Activated naive CD8-positive, alpha-beta T cell treated with anti-CD3 and anti-CD28 coated beads, Interleukin-2, amount 50 U/mL, for 24 hours (primary cell): Measurements from ENCODE around the gene MAZ.
A peak's percentile ranks its signal among the peaks of the same experiment; 100 is the strongest.

ENCODE experiments used
- ATAC-seq: fragments of 150-1000 bp; cut with Tn5 transposase; one replicate; pipeline ENCODE4 v1.10.0; 2021
- DNase-seq: peaks from one replicate; pipeline ENCODE4 v3.0.0; 2021
- H3K27ac Mint-ChIP-seq: one replicate; pipeline ENCODE4 v1.8.0; 2021; ENCODE audit warnings: mild to moderate bottlenecking, mixed read lengths
- H3K27me3 Mint-ChIP-seq: one replicate; pipeline ENCODE4 v1.8.0; 2021; ENCODE audit warnings: mixed read lengths
- H3K36me3 Mint-ChIP-seq: one replicate; pipeline ENCODE4 v1.8.0; 2021; ENCODE audit warnings: low read depth, mixed read lengths
- H3K4me1 Mint-ChIP-seq: one replicate; pipeline ENCODE4 v1.8.0; 2021; ENCODE audit warnings: mixed read lengths
- H3K4me3 Mint-ChIP-seq: one replicate; pipeline ENCODE4 v1.8.0; 2021; ENCODE audit warnings: mild to moderate bottlenecking, moderate library complexity, mixed read lengths
- H3K9me3 Mint-ChIP-seq: one replicate; pipeline ENCODE4 v1.8.0; 2021; ENCODE audit warnings: mixed read lengths

Gene MAZ

DNA sequence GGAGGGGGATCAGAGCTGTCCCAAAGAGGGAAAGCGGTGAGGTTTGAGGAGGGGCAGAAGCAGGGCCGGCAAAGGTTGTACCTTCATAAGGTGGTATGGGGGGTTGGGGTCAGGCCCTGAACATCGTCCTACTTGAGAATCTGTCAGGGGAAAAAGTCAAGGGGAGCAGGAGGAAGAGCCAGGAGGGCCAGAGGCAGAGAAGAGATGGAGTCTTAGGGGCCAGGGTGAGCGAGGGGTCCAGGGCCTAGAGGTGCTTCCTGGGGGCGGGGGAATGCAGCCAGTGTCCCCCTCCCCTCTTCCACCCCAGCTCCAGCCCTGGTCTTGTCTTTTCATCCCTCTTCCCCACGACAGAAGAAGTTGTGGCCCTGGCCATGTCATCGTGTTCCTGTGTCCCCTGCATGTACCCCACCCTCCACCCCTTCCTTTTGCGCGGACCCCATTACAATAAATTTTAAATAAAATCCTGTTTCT, 4.4 kb downstream of the MAZ start:
- ATAC-seq = no peak
- peaks cover 6% of the 10 kb centered on the region for H3K27me3 Mint-ChIP-seq

DNA sequence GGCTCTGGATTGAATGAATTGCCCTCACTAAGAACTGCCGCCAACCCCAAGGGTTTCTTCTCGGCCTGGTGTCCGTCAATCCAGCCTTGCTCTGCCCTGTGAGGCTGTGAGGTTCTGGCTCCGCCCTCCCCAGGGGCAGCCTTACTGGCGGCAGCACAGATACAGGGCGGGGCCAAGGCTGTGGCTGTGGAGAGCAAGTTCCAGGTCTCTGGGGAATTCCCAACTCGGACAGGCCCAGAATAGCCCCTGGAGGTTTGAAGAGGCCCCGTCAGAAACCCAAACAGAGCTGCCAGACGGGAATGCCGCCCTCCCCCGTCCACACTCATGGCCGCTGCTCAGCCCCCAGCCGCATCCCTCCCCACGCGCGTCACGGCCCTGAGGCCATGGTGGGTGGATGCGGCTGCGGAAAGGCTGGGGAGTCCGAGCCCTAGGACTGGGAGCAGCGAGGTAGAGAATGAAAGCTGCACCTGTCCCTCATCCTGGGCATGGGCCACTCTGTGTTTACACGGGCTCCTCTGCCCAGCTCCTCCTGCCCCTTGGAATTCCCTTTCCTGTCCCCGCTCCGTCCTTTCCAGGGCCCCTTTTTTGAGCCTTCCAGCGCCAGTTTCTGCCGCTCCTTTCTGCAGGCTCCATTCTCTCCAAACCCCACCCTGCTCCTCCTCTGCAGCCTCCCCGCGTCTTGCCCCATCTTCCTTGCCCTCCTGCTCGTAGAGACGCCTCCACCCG, 5.0 kb downstream of the MAZ start:
- Mint-ChIP-seq H3K9me3 (no peaks in the 10 kb centered on the region), H3K36me3 (peaks cover 35% of the 10 kb centered on the region), H3K4me3 (peak overlapping the region; percentile 97), H3K4me1 (peaks cover 59% of the 10 kb centered on the region), H3K27ac (peak overlapping the region; percentile 80), H3K27me3 (peaks cover 9% of the 10 kb centered on the region)
- peak; percentile 54 for ATAC-seq
- peak; percentile 88 for DNase-seq

More for the DNA sequence above, 4.4 kb downstream of the MAZ start:
- Mint-ChIP-seq H3K36me3 (peaks cover 32% of the 10 kb centered on the region), H3K27ac (peak overlapping the region; percentile 80), H3K4me1 (peaks cover 56% of the 10 kb centered on the region), H3K9me3 (no peaks in the 10 kb centered on the region), H3K4me3 (peak overlapping the region; percentile 97)
- DNase-seq = no peak

DNA sequence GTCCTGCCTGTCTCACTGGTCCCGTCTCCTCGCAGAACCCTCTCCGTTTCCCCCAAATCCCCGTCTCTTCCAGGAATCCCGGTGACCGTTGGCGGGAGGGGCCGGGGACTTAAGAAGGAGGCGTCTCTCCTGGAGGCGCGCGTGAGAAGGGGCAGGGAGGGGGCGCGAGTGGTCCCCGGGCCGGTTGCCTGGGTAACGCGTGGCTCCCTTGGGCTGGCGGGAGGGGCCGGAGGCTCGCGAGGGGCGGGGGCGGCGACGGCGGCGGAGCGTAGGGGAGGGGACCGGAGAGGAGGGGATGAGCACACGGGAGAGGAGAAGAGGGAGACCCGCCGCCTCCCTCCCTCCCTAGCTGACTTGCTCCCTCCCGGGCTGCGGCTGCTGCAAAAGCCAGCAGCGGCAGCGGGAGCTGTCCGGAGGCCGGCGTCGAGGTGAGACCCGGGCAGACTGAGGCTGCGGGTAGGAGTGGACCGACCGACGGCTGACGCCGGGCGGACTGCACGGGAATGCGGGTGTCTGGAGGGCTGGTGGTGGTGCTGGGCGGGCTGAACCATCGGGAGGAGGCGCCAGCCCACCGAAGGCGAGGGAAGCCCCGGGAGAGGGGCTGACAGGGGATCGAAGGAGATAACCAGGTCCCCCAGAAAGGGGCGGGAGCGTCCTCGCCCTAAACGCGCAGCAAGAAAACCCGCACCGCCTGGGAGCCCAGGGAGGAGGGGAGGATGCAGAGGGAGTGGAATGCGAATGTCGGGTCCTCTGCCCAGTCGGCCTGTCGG, 5.8 kb downstream of the MAZ start, which contains the start of gene PRRT2:
PRRT2 (plus strand) TSS at position 298 of the 770 bp plus-strand sequence. CDS start 862 bp downstream, outside the sequence.
- peak; percentile 66 for DNase-seq

DNA sequence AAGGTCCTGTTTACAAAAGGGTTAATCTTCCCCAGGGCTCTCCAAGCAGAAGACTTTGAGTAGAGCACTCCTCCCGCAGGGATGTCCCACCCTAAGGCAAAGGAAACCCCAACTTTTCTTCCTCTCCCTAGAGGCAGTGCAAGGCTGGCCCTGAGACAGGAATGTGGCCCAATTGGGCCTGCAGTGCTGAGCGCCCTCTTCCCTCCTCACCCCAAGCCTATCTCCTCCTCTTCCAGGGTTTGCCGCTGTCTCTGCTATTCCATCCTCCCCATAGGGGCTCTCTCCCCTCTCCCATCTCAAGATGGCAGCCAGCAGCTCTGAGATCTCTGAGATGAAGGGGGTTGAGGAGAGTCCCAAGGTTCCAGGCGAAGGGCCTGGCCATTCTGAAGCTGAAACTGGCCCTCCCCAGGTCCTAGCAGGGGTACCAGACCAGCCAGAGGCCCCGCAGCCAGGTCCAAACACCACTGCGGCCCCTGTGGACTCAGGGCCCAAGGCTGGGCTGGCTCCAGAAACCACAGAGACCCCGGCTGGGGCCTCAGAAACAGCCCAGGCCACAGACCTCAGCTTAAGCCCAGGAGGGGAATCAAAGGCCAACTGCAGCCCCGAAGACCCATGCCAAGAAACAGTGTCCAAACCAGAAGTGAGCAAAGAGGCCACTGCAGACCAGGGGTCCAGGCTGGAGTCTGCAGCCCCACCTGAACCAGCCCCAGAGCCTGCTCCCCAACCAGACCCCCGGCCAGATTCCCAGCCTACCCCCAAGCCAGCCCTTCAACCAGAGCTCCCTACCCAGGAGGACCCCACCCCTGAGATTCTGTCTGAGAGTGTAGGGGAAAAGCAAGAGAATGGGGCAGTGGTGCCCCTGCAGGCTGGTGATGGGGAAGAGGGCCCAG, 6.7 kb downstream of the MAZ start:
- Mint-ChIP-seq H3K4me3 (no peak overlapping the region), H3K27ac (no peak overlapping the region), H3K36me3 (peaks cover 31% of the 10 kb centered on the region), H3K9me3 (no peaks in the 10 kb centered on the region), H3K4me1 (peaks cover 60% of the 10 kb centered on the region), H3K27me3 (peaks cover 9% of the 10 kb centered on the region)
- DNase-seq = no peak
- ATAC-seq = no peak

More for the DNA sequence above, 5.8 kb downstream of the MAZ start, which contains the start of gene PRRT2:
- Mint-ChIP-seq H3K4me1 (peaks cover 60% of the 10 kb centered on the region), H3K27me3 (peaks cover 9% of the 10 kb centered on the region), H3K4me3 (peak within 1 kb of the TSS; percentile 97), H3K27ac (peak within 1 kb of the TSS; percentile 80), H3K9me3 (no peaks in the 10 kb centered on the region), H3K36me3 (peaks cover 36% of the 10 kb centered on the region)
- ATAC-seq = no peak

DNA sequence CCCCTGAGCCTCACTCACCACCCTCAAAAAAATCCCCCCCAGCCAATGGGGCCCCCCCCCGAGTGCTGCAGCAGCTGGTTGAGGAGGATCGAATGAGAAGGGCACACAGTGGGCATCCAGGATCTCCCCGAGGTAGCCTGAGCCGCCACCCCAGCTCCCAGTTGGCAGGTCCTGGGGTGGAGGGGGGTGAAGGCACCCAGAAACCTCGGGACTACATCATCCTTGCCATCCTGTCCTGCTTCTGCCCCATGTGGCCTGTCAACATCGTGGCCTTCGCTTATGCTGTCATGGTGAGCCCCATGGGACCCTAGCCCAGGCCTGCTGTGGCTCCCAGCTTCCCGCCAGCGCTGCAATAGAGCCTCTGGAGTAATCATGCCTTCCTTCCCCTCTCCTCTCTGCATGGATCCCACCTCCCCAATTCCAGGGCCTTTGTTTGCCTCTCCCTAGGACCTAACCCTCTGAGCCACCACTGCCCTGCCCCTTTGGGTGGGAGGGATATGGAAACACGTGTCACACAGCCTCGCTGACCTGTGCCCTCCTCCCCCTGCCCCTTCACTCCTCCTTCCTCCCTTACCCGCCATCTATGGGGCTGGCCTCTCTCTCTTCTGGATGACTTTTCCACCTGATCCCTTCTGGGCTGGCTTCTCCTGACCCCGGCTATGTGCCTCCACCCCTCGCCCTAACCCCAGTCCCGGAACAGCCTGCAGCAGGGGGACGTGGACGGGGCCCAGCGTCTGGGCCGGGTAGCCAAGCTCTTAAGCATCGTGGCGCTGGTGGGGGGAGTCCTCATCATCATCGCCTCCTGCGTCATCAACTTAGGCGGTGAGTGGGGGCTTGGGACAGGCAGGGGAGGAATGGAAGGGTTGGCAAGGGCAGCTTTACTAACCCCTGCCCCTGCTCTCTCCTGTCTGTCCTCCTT, 7.6 kb downstream of the MAZ start:
- DNase-seq (no peak), ATAC-seq (no peak)
- Mint-ChIP-seq H3K9me3 (no peaks in the 10 kb centered on the region), H3K4me3 (no peak overlapping the region), H3K27me3 (peaks cover 9% of the 10 kb centered on the region), H3K27ac (no peak overlapping the region), H3K4me1 (peaks cover 62% of the 10 kb centered on the region), H3K36me3 (peaks cover 31% of the 10 kb centered on the region)

DNA sequence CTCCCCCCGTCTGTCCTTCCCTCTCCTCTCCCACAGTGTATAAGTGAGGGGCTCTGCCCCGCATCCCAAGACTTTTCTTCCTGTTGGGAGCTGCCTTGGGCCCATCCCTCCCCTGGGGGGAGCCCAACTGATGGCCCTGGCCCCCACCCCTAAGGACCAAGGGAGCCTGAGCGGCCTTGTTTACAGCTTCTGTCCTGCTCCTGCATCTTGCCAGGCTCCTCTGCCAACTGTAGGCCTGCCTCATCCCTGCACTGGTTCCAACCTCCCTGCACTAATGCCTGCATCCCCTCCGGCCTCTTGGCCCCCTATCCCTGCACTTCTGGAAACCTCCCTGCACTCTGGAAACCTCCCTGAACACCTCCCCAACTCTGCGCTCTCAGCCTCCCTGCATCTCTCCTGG, 8.3 kb downstream of the MAZ start:
- Mint-ChIP-seq H3K36me3 (peaks cover 33% of the 10 kb centered on the region), H3K27me3 (peaks cover 9% of the 10 kb centered on the region), H3K4me1 (peaks cover 67% of the 10 kb centered on the region), H3K27ac (peak overlapping the region; percentile 99), H3K4me3 (peak overlapping the region; percentile 98), H3K9me3 (no peaks in the 10 kb centered on the region)
- ATAC-seq (no peak), DNase-seq (no peak)

DNA sequence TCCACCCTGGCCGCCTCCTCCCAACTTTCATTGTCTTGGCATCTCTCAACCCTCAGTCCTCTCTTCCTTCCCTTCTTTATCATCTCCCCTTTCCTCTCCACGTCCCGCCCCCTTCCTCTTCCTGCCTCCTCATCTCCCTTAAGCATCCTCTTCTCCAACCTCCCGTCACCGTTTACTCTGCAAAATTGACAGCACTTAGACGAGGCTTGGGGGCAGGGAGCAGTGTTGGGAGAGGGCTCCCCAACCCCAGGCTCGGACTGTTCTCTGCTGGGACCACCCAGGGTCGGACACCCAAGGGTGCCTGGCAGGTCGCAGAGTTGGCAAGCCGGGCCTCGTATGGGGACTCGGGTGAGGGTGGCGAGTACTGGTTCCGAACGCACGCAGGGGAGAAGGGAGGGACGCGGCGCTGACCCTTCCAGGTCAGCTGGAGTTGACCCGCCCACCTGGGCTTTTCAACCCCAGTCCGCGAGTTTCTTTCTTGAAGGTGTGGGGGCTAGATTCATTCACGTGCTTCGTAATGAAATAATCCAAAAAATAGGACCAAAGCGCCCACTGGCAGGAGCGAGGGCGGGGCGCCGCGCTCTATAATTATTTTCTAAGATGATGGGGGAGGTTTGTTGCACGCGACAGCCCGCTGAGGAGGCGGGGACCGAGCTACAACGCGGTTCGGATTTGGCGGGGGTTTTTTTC, 8.8 kb downstream of the MAZ start:
- peaks cover 9% of the 10 kb centered on the region for H3K27me3 Mint-ChIP-seq
- peak; percentile 56 for DNase-seq

DNA sequence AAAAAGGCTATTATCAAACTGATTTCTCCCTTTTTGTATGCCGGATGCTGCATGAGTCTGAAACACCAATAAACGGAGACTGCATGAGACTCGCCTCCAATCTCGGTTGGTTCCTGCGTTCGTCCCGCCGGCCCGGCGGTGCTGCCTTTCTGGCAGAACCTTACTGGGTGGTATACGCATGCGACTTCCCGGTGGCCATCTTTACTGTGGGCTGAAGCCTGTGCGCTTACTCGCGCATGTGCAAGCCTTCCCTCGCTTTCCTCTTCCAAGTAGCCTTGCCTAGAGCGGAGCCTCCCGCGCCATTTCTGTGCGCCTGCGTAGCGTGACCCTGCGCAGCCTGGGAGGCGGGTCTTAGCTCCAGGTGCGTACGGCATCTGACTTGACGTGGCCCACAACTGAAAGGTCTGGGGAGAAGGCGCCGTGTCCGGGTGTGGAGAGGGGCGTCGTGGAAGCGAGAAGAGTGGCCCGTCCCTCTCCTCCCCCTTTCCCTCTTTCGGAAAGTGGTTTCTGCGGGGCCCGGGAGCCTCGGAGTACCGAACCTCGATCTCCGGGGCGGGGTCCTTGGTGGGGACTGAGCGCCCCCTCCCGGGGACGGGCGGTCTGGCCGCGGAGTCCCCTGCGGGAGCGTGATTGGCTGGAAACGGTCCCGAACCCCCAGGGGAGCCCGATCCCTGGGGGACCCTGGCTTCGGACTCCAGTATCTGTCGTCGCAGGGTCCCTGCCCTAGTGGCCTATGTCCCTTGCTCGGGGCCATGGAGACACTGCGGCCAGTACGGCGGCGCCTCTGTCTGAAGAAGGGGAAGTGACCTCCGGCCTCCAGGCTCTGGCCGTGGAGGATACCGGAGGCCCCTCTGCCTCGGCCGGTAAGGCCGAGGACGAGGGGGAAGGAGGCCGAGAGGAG, 9.7 kb downstream of the MAZ start, which contains the start of gene PAGR1:
PAGR1 (plus strand) TSS at position 360 of the 901 bp plus-strand sequence; CDS start at position 734, 374 bp downstream.
- peaks cover 9% of the 10 kb centered on the region for H3K27me3 Mint-ChIP-seq

More for the DNA sequence above, 8.8 kb downstream of the MAZ start:
- peaks cover 29% of the 10 kb centered on the region for H3K36me3 Mint-ChIP-seq
- H3K4me3 Mint-ChIP-seq = peak overlapping the region; percentile 98
- peak overlapping the region; percentile 99 for H3K27ac Mint-ChIP-seq
- no peaks in the 10 kb centered on the region for H3K9me3 Mint-ChIP-seq
- no peak for ATAC-seq
- peaks cover 67% of the 10 kb centered on the region for H3K4me1 Mint-ChIP-seq

DNA sequence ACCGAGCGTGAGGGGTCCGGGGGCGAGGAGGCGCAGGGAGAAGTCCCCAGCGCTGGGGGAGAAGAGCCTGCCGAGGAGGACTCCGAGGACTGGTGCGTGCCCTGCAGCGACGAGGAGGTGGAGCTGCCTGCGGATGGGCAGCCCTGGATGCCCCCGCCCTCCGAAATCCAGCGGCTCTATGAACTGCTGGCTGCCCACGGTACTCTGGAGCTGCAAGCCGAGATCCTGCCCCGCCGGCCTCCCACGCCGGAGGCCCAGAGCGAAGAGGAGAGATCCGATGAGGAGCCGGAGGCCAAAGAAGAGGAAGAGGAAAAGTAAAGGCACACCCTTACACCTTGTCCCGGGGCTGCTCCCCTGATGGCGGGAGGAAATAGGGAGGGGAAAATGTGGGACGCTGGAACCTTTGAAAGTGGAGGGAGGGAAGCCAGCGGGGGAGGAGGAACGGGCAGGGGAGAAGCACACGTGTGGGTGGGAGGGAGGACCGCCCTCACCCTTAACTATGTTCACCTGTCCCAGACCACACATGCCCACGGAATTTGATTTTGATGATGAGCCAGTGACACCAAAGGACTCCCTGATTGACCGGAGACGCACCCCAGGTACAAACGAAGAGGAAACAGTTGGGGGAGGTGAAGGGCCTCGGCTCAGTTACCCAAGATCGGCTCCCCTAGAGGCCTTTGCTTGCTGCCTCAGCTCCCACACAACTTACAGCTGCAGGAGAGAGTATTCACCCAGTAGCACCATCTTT, 10.5 kb downstream of the MAZ start:
- ATAC-seq (peak; percentile 47), DNase-seq (peak; percentile 72)
- H3K27me3 Mint-ChIP-seq = peaks cover 9% of the 10 kb centered on the region
- H3K9me3 Mint-ChIP-seq = no peaks in the 10 kb centered on the region
- H3K27ac Mint-ChIP-seq = peak overlapping the region; percentile 99
- peaks cover 24% of the 10 kb centered on the region for H3K36me3 Mint-ChIP-seq
- peak overlapping the region; percentile 98 for H3K4me3 Mint-ChIP-seq
- H3K4me1 Mint-ChIP-seq = peaks cover 64% of the 10 kb centered on the region

More for the DNA sequence above, 9.7 kb downstream of the MAZ start, which contains the start of gene PAGR1:
- DNase-seq (peak; percentile 97), ATAC-seq (peak; percentile 67)
- Mint-ChIP-seq H3K27ac (peak within 1 kb of the TSS; percentile 99), H3K9me3 (no peaks in the 10 kb centered on the region), H3K4me1 (peaks cover 65% of the 10 kb centered on the region), H3K4me3 (peak within 1 kb of the TSS; percentile 98), H3K36me3 (peaks cover 25% of the 10 kb centered on the region)

DNA sequence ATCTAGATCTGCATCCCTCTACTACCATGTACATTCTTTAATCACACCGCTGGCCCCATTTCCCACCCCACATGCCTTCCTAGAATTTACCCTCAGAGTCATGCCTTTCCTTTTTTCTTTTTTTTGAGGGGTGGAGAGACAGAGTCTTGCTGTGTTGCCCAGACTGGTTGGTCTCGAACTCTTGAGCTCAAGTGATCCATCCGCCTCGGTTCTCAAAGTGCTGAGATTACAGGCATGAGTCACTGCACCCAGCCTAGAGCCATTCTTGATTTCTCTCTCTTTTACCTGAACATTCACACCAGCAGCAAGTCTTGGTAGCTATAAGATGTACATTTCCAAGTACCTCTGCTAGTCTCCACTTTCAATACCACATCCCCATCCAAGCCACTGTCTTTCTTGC, 11.8 kb downstream of the MAZ start:
- H3K27ac Mint-ChIP-seq = peak overlapping the region; percentile 74
- peaks cover 4% of the 10 kb centered on the region for H3K27me3 Mint-ChIP-seq
- DNase-seq = no peak
- no peaks in the 10 kb centered on the region for H3K9me3 Mint-ChIP-seq
- peaks cover 24% of the 10 kb centered on the region for H3K36me3 Mint-ChIP-seq
- no peak for ATAC-seq
- H3K4me1 Mint-ChIP-seq = peaks cover 71% of the 10 kb centered on the region
- peak overlapping the region; percentile 98 for H3K4me3 Mint-ChIP-seq

DNA sequence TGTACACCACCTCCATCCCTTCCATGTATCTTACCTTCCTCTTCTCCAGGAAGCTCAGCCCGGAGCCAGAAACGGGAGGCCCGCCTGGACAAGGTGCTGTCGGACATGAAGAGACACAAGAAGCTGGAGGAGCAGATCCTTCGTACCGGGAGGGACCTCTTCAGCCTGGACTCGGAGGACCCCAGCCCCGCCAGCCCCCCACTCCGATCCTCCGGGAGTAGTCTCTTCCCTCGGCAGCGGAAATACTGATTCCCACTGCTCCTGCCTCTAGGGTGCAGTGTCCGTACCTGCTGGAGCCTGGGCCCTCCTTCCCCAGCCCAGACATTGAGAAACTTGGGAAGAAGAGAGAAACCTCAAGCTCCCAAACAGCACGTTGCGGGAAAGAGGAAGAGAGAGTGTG, 13.2 kb downstream of the MAZ start:
- Mint-ChIP-seq H3K27ac (peak overlapping the region; percentile 93), H3K27me3 (peaks cover 4% of the 10 kb centered on the region), H3K9me3 (no peaks in the 10 kb centered on the region), H3K4me3 (peak overlapping the region; percentile 87), H3K4me1 (peaks cover 83% of the 10 kb centered on the region), H3K36me3 (peaks cover 24% of the 10 kb centered on the region)
- no peak for ATAC-seq
- no peak for DNase-seq
